Activated T-helper 9 cell treated with anti-CD3 and anti-CD28 coated beads, Interleukin-2, amount 50 U/mL, for 16 hours (primary cell): ENCODE results near the gene SCT.
"Not testable (repeated sequence)": the region's sequence is repeated elsewhere in the genome, so short reads cannot be mapped to it uniquely, and the experiment has no call there.

Source experiments
- DNase-seq: peaks from one replicate; pipeline ENCODE4 v3.0.0-alpha.2; 2020; ENCODE audit warnings: low read depth

SCT gene

GRCh38 chr11:626475-627307 is at the start of gene SCT:
SCT (minus strand) TSS chr11:627181; CDS start chr11:627143, 38 bp downstream.
- no peak for DNase-seq

GRCh38 chr11:674406-674805 is 47.4 kb upstream of the SCT start:
- no peak for DNase-seq

GRCh38 chr11:673866-674265 is 46.9 kb upstream of the SCT start:
- no peak for DNase-seq

GRCh38 chr11:665704-666281 is 38.8 kb upstream of the SCT start:
- DNase-seq = no peak

- DNase-seq = no peak
These were observed 38.2 kb upstream of the SCT start for GRCh38 chr11:665062-665703.

GRCh38 chr11:662689-663274 is 35.8 kb upstream of the SCT start:
- no peak for DNase-seq

GRCh38 chr11:660681-661444 is 33.9 kb upstream of the SCT start:
- DNase-seq = no peak

GRCh38 chr11:660281-660680 is 33.3 kb upstream of the SCT start:
- no peak for DNase-seq

GRCh38 chr11:659532-660085 is 32.6 kb upstream of the SCT start:
- no peak for DNase-seq

- no peak for DNase-seq
These were observed 30.7 kb upstream of the SCT start for GRCh38 chr11:657691-658126.

- no peak for DNase-seq
These were observed 29.9 kb upstream of the SCT start for GRCh38 chr11:656866-657265.

GRCh38 chr11:656426-656825 is 29.4 kb upstream of the SCT start:
- DNase-seq = no peak

- DNase-seq = no peak
These were observed 28.2 kb upstream of the SCT start for GRCh38 chr11:655036-655726.

GRCh38 chr11:654444-654843 is 27.5 kb upstream of the SCT start:
- not testable (repeated sequence) for DNase-seq

- DNase-seq = no peak
These were observed 26.9 kb upstream of the SCT start for GRCh38 chr11:653837-654236.

- not testable (repeated sequence) for DNase-seq
These were observed 26.2 kb upstream of the SCT start for GRCh38 chr11:653136-653535.

GRCh38 chr11:650482-650881 is 23.5 kb upstream of the SCT start:
- no peak for DNase-seq

GRCh38 chr11:647672-648158 is 20.7 kb upstream of the SCT start:
- DNase-seq = not testable (repeated sequence)

GRCh38 chr11:646214-646613 is 19.2 kb upstream of the SCT start:
- DNase-seq = no peak

- no peak for DNase-seq
These were observed 18.6 kb upstream of the SCT start for GRCh38 chr11:645536-645935.
